ENCODE data around the gene NRXN3.

DNA sequence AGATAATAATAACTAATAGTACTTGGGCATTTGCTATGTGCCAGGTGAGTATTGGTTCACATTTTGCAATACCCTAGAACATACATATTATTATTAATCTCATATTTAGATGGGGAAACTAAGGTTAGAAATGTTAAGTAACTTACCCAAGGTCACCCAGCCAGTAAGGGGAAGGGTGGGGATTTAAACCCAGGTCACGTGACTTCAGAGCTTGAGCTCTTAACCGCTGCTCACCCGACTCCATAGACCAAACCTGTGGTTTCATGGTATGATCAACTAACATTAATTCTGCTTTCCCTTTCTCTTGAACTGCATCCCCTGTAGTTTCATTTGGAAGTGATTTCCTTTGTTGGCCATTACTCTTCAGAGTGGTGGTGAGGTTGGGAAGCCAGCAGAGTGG, 242.3 kb downstream of the NRXN3 start:
- TF ChIP-seq EZH2 (IDR thresholded peaks at IDR 0.05; ENCODE audit: insufficient read depth, poor library complexity, severe bottlenecking) (no peak), EZH2phosphoT487 (IDR thresholded peaks at IDR 0.05; ENCODE audit: insufficient read depth, low read depth) (no peak)
